ENCODE results near the gene MCTP2.

GRCh38 chr15:94327356-94327936 lies 96.1 kb downstream of the MCTP2 start:
- TF ChIP-seq, protein P1, sequence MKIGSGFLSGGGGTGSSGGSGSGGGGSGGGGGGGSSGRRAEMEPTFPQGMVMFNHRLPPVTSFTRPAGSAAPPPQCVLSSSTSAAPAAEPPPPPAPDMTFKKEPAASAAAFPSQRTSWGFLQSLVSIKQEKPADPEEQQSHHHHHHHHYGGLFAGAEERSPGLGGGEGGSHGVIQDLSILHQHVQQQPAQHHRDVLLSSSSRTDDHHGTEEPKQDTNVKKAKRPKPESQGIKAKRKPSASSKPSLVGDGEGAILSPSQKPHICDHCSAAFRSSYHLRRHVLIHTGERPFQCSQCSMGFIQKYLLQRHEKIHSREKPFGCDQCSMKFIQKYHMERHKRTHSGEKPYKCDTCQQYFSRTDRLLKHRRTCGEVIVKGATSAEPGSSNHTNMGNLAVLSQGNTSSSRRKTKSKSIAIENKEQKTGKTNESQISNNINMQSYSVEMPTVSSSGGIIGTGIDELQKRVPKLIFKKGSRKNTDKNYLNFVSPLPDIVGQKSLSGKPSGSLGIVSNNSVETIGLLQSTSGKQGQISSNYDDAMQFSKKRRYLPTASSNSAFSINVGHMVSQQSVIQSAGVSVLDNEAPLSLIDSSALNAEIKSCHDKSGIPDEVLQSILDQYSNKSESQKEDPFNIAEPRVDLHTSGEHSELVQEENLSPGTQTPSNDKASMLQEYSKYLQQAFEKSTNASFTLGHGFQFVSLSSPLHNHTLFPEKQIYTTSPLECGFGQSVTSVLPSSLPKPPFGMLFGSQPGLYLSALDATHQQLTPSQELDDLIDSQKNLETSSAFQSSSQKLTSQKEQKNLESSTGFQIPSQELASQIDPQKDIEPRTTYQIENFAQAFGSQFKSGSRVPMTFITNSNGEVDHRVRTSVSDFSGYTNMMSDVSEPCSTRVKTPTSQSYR (CRISPR knock-in tag; IDR thresholded peaks at IDR 0.05): no peak
- peak; percentile 48; the same call in 1 of the 2 replicates for TF ChIP-seq CTCF (IDR thresholded peaks at IDR 0.05)

Data from WTC11 (cell line).